Measurements from ENCODE around the gene E4F1. TPM values are rescaled to one million over a fixed set of nuclear protein-coding genes. Genes with fewer than 3 reads are reported as not detected.

E4F1 gene
- total and polyA plus RNA-seq, 9 of the 15 experiments (the other 6 are each of a cell fraction or from before 2014, with no cell fraction given): 0.48 to 94.9 (median 20.4) TPM

GRCh38 chr16:2187212-2187611, 36.2 kb upstream of the E4F1 start (continued):
- no peak for TF ChIP-seq ZMIZ1 (IDR thresholded peaks at IDR 0.05; ENCODE audit: low read depth in 2 of 2, low read length in 2 of 2)
- no peak for TF ChIP-seq GABPB2 (CRISPR knock-in tag; conservative IDR thresholded peaks at IDR 0.05)
- no peak for TF ChIP-seq FOXK2 (conservative IDR thresholded peaks at IDR 0.05 in 1 of 2, IDR thresholded peaks at IDR 0.05 in 1 of 2; ENCODE audit: low read depth in 2 of 2)
- peak; percentile 77 for TF ChIP-seq MAX (CRISPR knock-in tag; IDR thresholded peaks at IDR 0.05)
- TF ChIP-seq TBL1XR1 (IDR thresholded peaks at IDR 0.05; ENCODE audit: low read length in 2 of 2): no peak
- peak; percentile 37; the same call in 1 of the 2 replicates for TF ChIP-seq POLR2A (conservative IDR thresholded peaks at IDR 0.05)
- no peak for TF ChIP-seq ATF4 (CRISPR knock-in tag; IDR thresholded peaks at IDR 0.05)
- TF ChIP-seq ZNF431 (CRISPR knock-in tag; IDR thresholded peaks at IDR 0.05): no peak

Data from K562 (cell line).